CD4-positive, alpha-beta T cell treated with Interleukin-10 for 1 hour (primary cell): ENCODE results near the gene TARDBP.
A peak's percentile ranks its signal among the peaks of the same experiment; 100 is the strongest.
"Not testable (repeated sequence)": the region's sequence is repeated elsewhere in the genome, so short reads cannot be mapped to it uniquely, and the experiment has no call there.

ENCODE experiments used
- DNase-seq: peaks from one replicate; pipeline ENCODE4 v3.0.0-alpha.2; 2020

Gene TARDBP

GRCh38 chr1:10996100-10996499 is 16.4 kb upstream of the TARDBP start:
- DNase-seq, result no peak

GRCh38 chr1:11000526-11000925 is 11.9 kb upstream of the TARDBP start:
- DNase-seq, result no peak

GRCh38 chr1:11013160-11013531 is 692 bp downstream of the TARDBP start:
- no peak for DNase-seq

- DNase-seq, result not testable (repeated sequence)
Observed at GRCh38 chr1:11019358-11019757, 6.9 kb downstream of the TARDBP start.

GRCh38 chr1:11019971-11020370 is 7.5 kb downstream of the TARDBP start:
- no peak for DNase-seq

DNA sequence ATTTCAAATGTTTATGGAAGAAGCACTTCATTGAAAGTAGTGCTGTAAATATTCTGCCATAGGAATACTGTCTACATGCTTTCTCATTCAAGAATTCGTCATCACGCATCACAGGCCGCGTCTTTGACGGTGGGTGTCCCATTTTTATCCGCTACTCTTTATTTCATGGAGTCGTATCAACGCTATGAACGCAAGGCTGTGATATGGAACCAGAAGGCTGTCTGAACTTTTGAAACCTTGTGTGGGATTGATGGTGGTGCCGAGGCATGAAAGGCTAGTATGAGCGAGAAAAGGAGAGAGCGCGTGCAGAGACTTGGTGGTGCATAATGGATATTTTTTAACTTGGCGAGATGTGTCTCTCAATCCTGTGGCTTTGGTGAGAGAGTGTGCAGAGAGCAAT is 10.7 kb downstream of the TARDBP start:
- no peak for DNase-seq

DNA sequence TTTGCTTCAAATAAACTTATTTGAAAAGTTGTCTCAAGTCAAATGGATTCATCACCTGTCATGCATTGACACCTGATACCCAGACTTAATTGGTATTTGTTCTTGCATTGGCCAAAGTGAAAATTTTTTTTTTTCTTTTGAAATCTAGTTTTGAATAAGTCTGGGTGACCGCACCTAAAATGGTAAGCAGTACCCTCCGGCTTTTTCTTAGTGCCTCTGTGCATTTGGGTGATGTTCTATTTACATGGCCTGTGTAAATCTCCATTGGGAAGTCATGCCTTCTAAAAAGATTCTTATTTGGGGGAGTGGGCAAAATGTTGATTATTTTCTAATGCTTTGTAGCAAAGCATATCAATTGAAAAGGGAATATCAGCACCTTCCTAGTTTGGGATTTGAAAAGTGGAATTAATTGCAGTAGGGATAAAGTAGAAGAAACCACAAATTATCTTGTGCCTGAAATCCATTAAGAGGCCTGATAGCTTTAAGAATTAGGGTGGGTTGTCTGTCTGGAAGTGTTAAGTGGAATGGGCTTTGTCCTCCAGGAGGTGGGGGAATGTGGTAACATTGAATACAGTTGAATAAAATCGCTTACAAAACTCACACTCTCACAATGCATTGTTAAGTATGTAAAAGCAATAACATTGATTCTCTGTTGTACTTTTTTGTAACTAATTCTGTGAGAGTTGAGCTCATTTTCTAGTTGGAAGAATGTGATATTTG is 11.9 kb downstream of the TARDBP start:
- DNase-seq, result no peak

DNA sequence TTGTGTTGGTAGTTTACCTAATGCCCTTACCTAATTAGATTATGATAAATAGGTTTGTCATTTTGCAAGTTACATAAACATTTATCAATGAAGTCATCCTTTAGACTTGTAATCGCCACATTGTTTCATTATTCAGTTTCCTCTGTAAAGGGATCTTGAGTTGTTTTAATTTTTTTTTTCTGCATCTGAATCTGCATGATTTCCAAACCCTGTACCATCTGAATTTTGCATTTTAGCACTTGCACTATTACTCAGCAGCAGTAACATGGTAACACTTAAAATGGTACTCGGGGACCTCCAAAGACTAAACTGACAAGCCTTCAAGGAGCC is 12.4 kb downstream of the TARDBP start:
- no peak for DNase-seq

DNA sequence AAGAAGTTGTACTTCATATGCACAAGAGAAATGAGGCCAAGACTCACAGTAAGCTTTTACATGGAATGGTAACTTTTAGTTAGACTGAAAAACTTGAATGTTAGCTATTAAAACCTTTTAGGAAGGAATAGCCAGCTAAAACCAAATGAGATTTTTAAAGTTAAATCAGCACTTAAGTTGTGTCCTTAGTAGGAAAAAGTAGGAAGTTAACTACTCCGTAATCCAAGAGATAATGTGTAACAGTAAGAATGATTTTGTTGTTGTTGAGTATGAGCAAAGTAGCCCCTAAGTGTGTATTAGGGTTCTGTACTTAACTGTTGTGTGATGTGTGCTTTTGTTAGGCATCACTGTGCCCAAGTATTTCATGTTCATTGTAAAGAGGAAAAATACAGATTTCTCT is 13.2 kb downstream of the TARDBP start:
- no peak for DNase-seq

GRCh38 chr1:11026052-11026451 is 13.6 kb downstream of the TARDBP start:
- DNase-seq, result no peak

DNA sequence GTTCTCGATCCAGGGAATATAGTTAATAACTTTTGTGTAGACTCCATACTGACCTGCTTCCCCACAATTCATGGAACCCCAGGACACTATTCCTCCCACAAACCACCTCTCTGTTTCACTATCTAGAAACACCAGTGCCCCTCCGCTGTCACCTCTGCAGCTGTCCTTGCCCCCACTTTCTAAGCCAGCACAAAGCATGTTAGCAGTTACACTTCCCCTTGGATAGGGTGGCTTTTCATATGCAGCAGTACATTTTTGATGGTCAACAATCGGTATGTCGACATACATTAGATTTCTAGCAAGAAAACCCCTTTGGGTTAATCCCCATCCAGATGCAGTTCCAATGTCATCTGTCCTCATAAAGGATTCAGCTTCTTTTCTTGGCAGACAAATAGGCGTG is 14.4 kb downstream of the TARDBP start:
- no peak for DNase-seq

DNA sequence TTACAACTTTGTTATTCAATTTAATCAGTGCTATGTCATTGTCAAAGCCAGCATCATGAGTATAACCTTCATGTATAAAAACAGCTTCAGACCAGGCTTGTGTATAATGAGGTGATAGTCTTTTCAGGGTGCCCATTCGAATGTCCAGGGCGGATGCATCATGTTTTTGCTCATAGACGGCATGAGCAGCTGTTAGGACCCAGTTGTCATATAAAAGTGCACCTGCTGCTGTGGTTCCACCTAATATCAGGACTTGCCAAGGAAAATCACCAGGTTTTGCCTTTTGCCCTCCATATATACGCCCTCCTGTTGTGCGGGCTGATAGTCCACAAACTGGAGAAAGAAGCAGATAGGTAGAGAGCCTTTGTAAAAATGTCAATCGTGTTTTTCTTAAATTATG is 14.9 kb downstream of the TARDBP start:
- DNase-seq, result no peak

DNA sequence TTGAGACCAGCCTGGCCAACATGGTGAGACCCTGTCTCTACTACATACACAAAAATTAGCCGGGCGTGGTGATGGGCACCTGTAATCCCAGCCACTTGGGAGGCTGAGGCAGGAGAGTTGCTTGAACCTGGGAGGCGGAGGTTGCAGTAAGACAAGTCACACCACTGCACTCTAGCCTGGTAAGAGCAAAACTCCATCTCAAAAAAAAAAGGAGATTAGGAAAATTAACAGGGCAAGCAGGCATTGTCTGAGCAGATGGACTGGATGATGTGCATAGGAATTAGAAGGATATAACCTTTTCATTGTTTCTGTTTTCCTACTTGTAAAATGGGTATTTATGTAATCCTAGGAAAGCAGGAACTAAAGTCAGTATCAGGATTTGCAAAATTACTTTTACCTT is 15.6 kb downstream of the TARDBP start:
- no peak for DNase-seq

DNA sequence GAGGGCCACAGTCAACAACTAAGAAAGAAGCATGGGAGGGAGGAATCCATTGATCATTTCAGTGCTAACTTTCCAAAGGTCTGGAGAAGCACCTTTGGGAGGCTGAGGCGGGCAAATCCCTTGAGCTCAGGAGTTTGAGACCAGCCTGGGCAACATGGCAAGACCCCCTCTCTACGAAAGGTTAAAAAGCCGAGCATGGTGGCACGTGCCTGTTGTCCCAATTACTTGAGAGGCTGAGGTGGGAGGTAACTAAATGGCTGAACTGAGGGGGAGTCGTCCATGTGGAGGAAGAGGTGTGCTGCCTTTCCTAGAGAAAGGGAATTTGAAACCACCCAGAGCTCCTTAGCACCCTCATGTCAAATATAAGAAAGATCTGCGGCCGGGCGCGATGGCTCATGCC is 18.4 kb downstream of the TARDBP start:
- DNase-seq, result no peak

DNA sequence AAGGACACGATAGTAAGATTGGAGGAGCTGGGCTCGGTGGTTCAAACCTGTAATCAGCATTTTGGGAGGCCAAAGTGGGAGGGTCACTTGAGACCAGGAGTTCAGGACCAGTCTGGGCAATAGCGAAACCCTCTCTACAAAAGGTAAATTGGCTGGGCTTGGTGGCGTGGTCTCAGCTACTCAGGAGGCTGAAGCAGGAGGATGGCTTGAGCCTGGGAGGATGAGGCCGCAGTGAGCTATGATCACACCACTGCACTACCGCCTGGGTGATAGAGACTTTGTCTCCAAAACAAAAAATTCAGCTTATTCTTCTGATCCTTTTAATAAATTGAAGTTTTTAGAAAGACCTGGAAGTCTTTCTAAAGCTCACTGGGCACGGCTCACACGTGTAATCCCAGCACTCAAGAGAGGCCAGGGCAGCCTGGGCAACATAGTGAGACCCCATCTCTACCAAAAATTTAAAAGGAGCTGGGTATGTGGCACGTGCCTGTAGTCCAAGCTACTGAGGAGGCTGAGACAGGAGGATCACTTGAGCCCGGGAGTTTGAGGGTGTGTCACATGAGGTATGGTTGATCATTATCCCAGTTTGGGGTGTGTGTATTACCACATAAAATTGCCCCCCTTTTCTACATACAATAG is 19.3 kb downstream of the TARDBP start:
- DNase-seq, result no peak

DNA sequence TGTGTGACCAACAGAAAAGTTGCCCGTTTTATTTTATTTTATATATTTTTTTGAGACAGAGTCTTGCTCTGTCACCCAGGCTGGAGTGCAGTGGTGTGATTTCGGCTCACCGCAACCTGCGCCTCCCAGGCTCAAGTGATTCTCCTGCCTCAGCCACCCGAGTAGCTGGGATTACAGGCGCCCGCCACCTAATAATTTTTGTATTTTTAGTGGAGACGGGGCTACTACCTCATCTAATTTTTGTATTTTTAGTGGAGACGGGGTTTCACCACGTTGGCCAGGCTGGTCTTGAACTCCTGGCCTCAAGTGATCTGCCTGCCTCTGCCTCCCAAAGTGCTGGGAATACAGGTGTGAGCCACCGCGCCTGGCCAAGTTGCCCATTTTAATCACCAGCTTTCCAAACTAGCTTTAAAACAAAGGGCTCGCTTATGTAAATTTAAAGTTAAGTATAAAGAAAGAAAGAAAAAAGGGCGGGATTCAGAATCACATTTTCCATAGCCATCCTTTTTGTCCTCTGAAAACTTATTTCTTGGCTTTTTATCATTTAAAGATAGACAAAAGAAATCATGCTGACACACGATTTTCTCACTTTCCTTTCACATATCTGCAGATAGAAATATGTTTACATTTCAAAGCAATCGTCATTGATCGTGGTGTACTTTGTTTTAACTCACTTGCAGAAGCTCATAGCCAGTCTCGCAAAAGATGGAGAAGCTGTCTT is 24.7 kb downstream of the TARDBP start:
- not testable (repeated sequence) for DNase-seq

DNA sequence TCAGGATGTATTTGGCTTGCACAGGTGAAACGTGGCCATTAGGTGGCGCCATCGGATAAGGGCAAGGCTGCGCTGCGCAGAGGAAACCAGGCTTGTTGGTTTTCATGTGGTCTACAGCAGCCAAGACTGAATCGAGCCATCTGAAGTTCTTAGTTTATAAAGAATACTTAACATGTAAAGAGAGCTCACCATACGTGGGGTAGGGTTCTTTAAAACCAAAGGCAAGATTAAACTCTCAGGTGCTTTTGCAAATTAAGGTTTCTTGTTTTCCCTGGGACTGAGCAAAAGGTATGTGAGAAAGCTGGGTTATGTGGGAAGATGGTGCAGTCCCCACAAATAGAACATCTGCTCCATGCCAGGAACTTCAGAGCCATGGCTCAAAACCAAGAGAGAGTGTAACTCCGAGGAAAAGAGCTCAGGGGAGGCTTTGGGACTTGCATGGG is 25.3 kb downstream of the TARDBP start:
- peak; percentile 90 for DNase-seq

GRCh38 chr1:11039351-11040104 is 27.1 kb downstream of the TARDBP start:
- no peak for DNase-seq

GRCh38 chr1:11040105-11040429 is 27.6 kb downstream of the TARDBP start:
- not testable (repeated sequence) for DNase-seq

GRCh38 chr1:11041048-11041447 is 28.6 kb downstream of the TARDBP start:
- DNase-seq, result no peak

DNA sequence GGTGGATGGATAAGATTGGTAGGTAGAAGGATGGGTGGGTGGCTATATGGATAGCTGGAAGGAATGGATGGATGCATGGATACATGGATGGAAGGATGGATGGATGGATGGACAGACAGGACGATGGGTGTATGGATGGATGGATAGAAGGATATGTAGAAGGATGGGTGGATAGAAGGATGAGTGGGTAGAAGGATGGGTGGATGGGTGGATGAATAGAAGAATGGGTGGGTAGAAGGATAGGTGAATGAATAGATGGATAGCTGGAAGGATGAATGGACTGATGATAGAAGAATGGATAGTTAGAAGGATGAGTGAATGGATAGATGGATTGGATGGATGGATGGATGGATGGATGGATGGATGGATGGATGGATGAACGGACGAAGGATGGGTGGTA is 29.6 kb downstream of the TARDBP start:
- no peak for DNase-seq

GRCh38 chr1:11042995-11043874 is 30.8 kb downstream of the TARDBP start:
- no peak for DNase-seq
